Heart left ventricle (tissue), 13 donors: ENCODE measurements around the gene CCL20.

ENCODE experiments used
- CTCF ChIP-seq, 12 donors: fragments of 200-600 bp; sonication (generic) in 4 of 12; IDR thresholded peaks; one replicate each; pipeline versions ENCODE4 v1.5.0 to v1.8.0; 2018 to 2022; ENCODE audit warnings: antibody characterized with exemption in 12 of 12, mild to moderate bottlenecking in 5 of 12
- POLR2A ChIP-seq, 2 donors: fragments of 450-650 bp; IDR thresholded peaks; one replicate each; pipeline ENCODE4 v1.6.1; 2017; ENCODE audit warnings: antibody characterized with exemption in 2 of 2, mild to moderate bottlenecking in 2 of 2, moderate library complexity in 2 of 2
- donor health status: ischemic (EF 13 %, LVEDD 7.1; RV severe dilation, severe dysfunction).
- donor health status: DM: no; HTN: yes; CAD: no.
- donor health status: DM: no; HTN: no; CAD: no.
- donor health status: ischemic (EF 25% LVEDD 6.9; RV normal size, moderate dysfunction).
- donor health status: ischemic (EF 25% LVEDD 5.7; RV mildly dilated, moderate dysfunction).
- donor health status: ischemic (EF 35%, LVEDD 5.7; RV mildly dilated, moderate dysfunction).
- donor health status: nonischemic (EF 11% LVEDD 7.7; RV severe dilation, severe dysfunction).
- donor health status: DM: yes; HTN: yes; CAD: no.
- donor health status: PGD.
- donor health status: ischemic (EF 29% LVEDD 5.4; RV normal size, mild dysfunction).
- donor health status: nonischemic (EF 23%, LVEDD 6.1; RV moderate dilation, normal function).

- no peak for TF ChIP-seq CTCF (IDR thresholded peaks at IDR 0.05)
- no peak for TF ChIP-seq POLR2A (IDR thresholded peaks at IDR 0.05)
Measured at GRCh38 chr2:227860221-227860641, 46.6 kb downstream of the CCL20 start.
